MCF 10A (cell line): ENCODE measurements around the gene OR52E1. TPM values are rescaled to one million over a fixed set of nuclear protein-coding genes. Genes with fewer than 3 reads are reported as not detected.

Experiments
- BruUV-seq: library from RNA; stranded (reverse); fragments of 400-500 nt; replicated peaks from 2 replicates; lab custom pipeline; 2021; lab: Mats Ljungman, UMichigan
- CTCF ChIA-PET: fragments of 300-600 bp; sonication (Branson Sonifier 250); formaldehyde crosslinking; extraction: SDS; loops from one replicate; lab custom pipeline; 2021; ENCODE audit warnings: antibody characterized with exemption, inconsistent platforms; lab: Yijun Ruan, JAX
- POLR2A ChIA-PET: fragments of 300-600, 350-650 bp; sonication (Branson Sonifier 250); formaldehyde crosslinking; extraction: SDS; loops from one replicate; lab custom pipeline; 2020; ENCODE audit warnings: antibody characterized with exemption, inconsistent platforms; lab: Yijun Ruan, JAX
- DNase-seq: peaks from one replicate; pipeline ENCODE4 v3.0.0-alpha.2; 2018; ENCODE audit not compliant: unreplicated experiment
- H3K27ac Mint-ChIP-seq: one replicate; pipeline ENCODE4 v1.8.0; 2022; ENCODE audit warnings: mild to moderate bottlenecking, low read depth, mixed read lengths; ENCODE audit not compliant: unreplicated experiment
- H3K27me3 Mint-ChIP-seq: one replicate; pipeline ENCODE4 v1.8.0; 2022; ENCODE audit warnings: mixed read lengths; ENCODE audit not compliant: insufficient read depth, unreplicated experiment
- H3K36me3 Mint-ChIP-seq: one replicate; pipeline ENCODE4 v1.8.0; 2022; ENCODE audit warnings: mild to moderate bottlenecking, moderate library complexity, mixed read lengths; ENCODE audit not compliant: insufficient read depth, unreplicated experiment
- H3K4me1 Mint-ChIP-seq: one replicate; pipeline ENCODE4 v1.8.0; 2022; ENCODE audit warnings: mixed read lengths; ENCODE audit not compliant: insufficient read depth, unreplicated experiment
- H3K4me3 Mint-ChIP-seq: one replicate; pipeline ENCODE4 v1.8.0; 2022; ENCODE audit warnings: mild to moderate bottlenecking, moderate library complexity, mixed read lengths; ENCODE audit not compliant: unreplicated experiment
- H3K9me3 Mint-ChIP-seq: one replicate; pipeline ENCODE4 v1.8.0; 2022; ENCODE audit warnings: mixed read lengths; ENCODE audit not compliant: unreplicated experiment
- intact Hi-C: fragments of 100-400 bp; cut with micrococcal nuclease; formaldehyde crosslinking; loops from 2 replicates; pipeline ENCODE4 v1.14.1; 2022
- total RNA-seq: library from RNA; stranded (reverse); gene quantifications from 2 replicates; pipeline ENCODE4 v1.2.3, GENCODE V29; 2022
- TF ChIP-seq, protein P1 (sequence below): fragments of 200-600 bp; IDR thresholded peaks from one replicate; pipeline ENCODE4 v1.8.0; 2022; ENCODE audit warnings: antibody characterized with exemption, mild to moderate bottlenecking; ENCODE audit not compliant: unreplicated experiment

OR52E1 gene
- total RNA-seq, 1 experiment from 2014 or later, result not detected

DNA sequence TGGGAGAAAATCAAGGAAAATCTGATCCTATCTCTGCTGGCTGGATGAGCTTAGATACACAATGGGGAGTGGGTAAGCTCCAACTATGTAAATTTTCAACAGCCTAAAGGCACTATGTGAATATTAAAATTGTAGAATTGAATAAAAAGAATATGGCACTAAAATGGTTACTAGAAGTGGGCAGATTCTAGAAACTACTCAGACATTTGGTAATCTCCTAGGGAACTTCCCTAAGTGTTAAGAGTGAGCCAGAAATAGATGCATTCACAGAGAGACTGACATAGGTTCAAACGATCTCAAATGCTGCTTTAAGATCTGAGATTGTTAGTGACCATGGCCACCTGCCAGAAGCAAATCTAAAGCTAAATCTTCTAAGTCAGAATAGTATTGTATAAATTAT, 4.3 kb upstream of the OR52E1 start:
- no peak overlapping the region for H3K27ac Mint-ChIP-seq
- CTCF ChIA-PET, result no interaction called here
- no peaks in the 10 kb centered on the region for H3K4me1 Mint-ChIP-seq
- H3K27me3 Mint-ChIP-seq, result peaks cover 33% of the 10 kb centered on the region
- H3K9me3 Mint-ChIP-seq, result no peaks in the 10 kb centered on the region
- intact Hi-C loops, result no loop called here
- H3K4me3 Mint-ChIP-seq, result no peak overlapping the region
- BruUV-seq, result no TSS peak
- TF ChIP-seq, protein P1, sequence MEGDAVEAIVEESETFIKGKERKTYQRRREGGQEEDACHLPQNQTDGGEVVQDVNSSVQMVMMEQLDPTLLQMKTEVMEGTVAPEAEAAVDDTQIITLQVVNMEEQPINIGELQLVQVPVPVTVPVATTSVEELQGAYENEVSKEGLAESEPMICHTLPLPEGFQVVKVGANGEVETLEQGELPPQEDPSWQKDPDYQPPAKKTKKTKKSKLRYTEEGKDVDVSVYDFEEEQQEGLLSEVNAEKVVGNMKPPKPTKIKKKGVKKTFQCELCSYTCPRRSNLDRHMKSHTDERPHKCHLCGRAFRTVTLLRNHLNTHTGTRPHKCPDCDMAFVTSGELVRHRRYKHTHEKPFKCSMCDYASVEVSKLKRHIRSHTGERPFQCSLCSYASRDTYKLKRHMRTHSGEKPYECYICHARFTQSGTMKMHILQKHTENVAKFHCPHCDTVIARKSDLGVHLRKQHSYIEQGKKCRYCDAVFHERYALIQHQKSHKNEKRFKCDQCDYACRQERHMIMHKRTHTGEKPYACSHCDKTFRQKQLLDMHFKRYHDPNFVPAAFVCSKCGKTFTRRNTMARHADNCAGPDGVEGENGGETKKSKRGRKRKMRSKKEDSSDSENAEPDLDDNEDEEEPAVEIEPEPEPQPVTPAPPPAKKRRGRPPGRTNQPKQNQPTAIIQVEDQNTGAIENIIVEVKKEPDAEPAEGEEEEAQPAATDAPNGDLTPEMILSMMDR, result no peak
- no peak for DNase-seq
- no peaks in the 10 kb centered on the region for H3K36me3 Mint-ChIP-seq
- POLR2A ChIA-PET, result interaction anchor here (1.3 kb wide), 1 partner anchor 9 kb away, joined by 3 read pairs; no protein-coding TSS in a partner anchor

DNA sequence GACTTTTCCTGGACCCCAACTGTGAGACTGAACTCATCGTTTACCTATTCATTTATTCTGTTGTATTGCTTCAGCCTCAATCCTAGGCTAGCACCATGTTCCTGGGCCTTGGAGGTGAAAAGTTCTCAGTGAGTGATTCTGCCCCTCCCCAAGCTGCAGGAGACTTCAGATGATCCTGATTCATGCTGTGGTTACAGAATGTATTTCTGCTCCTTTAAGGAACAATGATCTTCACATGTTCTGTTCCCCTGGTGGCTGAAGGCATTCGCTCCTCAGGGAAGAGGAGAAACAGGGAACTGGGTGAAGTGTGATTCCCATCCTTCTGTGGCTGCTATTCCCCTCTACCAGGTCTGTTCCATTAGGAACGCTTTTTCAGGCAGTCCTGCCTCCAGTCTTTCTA, 2.4 kb downstream of the OR52E1 start:
- Mint-ChIP-seq H3K36me3 (no peaks in the 10 kb centered on the region), H3K9me3 (no peaks in the 10 kb centered on the region), H3K27ac (no peak overlapping the region), H3K4me3 (no peak overlapping the region), H3K27me3 (peaks cover 40% of the 10 kb centered on the region), H3K4me1 (no peaks in the 10 kb centered on the region)
- DNase-seq, result no peak
- TF ChIP-seq, protein P1, result no peak
- POLR2A ChIA-PET, result no interaction called here
- BruUV-seq, result no TSS peak
- intact Hi-C loops, result no loop called here
- CTCF ChIA-PET, result no interaction called here

DNA sequence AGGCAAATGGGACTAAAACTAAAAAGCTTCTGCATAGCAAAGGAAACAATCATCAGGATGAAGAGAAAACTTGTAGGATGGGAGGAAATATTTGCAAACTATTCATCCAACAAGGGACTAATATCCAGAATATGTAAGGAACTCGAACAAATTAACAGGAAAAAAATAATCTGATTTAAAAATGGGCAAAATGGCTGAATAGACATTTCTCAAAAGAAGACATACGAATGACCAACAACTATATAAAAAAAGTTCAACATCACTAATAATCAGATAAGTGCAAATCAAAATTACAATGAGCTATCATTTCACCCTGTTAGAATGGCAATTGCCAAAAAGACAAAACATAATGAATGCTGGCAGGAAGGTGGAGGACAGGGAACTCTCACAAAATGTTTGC, 12.0 kb downstream of the OR52E1 start:
- no peak for DNase-seq
- Mint-ChIP-seq H3K27ac (no peak overlapping the region), H3K4me3 (no peak overlapping the region), H3K4me1 (no peaks in the 10 kb centered on the region), H3K27me3 (peaks cover 68% of the 10 kb centered on the region), H3K9me3 (no peaks in the 10 kb centered on the region), H3K36me3 (no peaks in the 10 kb centered on the region)
- no TSS peak for BruUV-seq
- TF ChIP-seq, protein P1, result no peak
- intact Hi-C loops, result no loop called here
- POLR2A ChIA-PET, result no interaction called here
- CTCF ChIA-PET, result no interaction called here

DNA sequence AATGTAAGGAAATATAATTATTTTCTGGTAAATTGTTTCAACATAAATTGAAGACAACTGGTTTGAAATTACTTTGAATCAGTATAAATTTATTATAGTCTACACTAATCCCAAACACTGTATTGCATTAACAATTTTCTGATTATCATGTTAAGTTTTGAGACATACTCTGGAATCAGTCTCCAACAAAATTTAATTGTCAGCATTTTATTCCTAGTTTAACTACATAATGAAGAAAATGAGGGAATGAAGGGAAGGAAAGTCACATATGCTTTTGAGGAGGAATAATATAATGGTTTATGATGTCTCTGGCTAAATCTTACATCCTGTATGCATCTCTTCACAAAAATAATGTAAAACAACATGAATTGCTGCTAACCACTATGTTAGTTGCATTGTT, 14.2 kb downstream of the OR52E1 start:
- ChIA-PET POLR2A (no interaction called here), CTCF (no interaction called here)
- no peaks in the 10 kb centered on the region for H3K4me1 Mint-ChIP-seq
- H3K27me3 Mint-ChIP-seq, result peaks cover 71% of the 10 kb centered on the region
- TF ChIP-seq, protein P1, result no peak
- intact Hi-C loops, result no loop called here
- no TSS peak for BruUV-seq
- DNase-seq, result no peak
- no peak overlapping the region for H3K4me3 Mint-ChIP-seq
- H3K27ac Mint-ChIP-seq, result no peak overlapping the region
- H3K36me3 Mint-ChIP-seq, result no peaks in the 10 kb centered on the region
- no peaks in the 10 kb centered on the region for H3K9me3 Mint-ChIP-seq
